ENCODE results near the gene NCOA1.

GRCh38 chr2:24745825-24746224 is 254.8 kb downstream of the NCOA1 start:
- TF ChIP-seq POLR2A (IDR thresholded peaks at IDR 0.05; ENCODE audit: low read length), result no peak
- TF ChIP-seq GATA1 (IDR thresholded peaks at IDR 0.05; ENCODE audit: low read depth, low read length), result no peak
